Measurements from ENCODE around the gene NDUFA8. TPM values are rescaled to one million over a fixed set of nuclear protein-coding genes. Genes with fewer than 3 reads are reported as not detected.
A peak's percentile ranks its signal among the peaks of the same experiment; 100 is the strongest.

NDUFA8 gene
- total RNA-seq, 8 experiments from 2014 or later, result 40.9 to 119 (median 64.1) TPM

- Histone ChIP-seq H3K4me3 (no peak overlapping the region), H3K4me1 (replicated peaks in 1 of 2) (peaks cover 3 to 4% of the 10 kb centered on the region in 2 donors), H3K27ac (no peak overlapping the region)
- 49 to 86% (median 80%) methylated on average over 1 to 11 of the region's 12 CpGs; no CpG with 5 or more reads in 3 of the 10 experiments for WGBS, 10 experiments
- in situ Hi-C loops (cut with MboI; ENCODE audit: low pct_unique_long_range_greater_than_20kb in 2 of 9, low sequenced_read_pairs in 9 of 9, unreplicated experiment in 9 of 9), result loop anchor here in 5 of 9 experiments (25.0 kb wide), 3 partner anchors 247 to 697 kb away; partner anchors contain the start of genes OR1K1 (in 3 of the 5) and PTGS1 (in 1 of the 5)
- ATAC-seq (replicated peaks in 6 of 8), result no peak
Measured at GRCh38 chr9:122115176-122116035, 44.2 kb downstream of the NDUFA8 start.

DNA sequence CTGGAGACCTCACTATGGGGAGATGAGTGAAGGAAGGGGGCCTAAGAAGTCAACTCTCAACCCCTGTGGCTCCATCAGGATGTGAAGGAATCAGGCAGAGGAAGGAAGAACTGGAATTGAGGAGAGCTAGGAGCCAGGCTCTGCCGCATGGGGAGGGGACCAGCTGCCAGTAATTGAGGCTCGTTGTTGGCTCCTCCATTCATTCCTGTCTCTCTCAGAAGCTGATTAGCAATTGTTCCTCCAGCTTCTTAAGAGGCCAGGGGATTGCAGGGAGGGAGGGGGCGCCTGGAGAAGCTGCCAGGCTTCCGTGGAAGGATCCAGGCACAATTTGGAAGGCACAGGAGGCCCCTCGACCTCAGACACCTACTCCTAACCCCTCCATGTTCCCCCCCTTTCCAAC is 46.0 kb downstream of the NDUFA8 start:
- Histone ChIP-seq H3K4me3 (no peak overlapping the region), H3K27ac (no peak overlapping the region), H3K4me1 (replicated peaks in 1 of 2) (peaks cover 3 to 4% of the 10 kb centered on the region in 2 donors)
- ATAC-seq (replicated peaks in 6 of 8), result no peak
- 0 to 40% (median 23%) methylated on average over 1 to 4 of the region's 5 CpGs; no CpG with 5 or more reads in 4 of the 10 experiments for WGBS, 10 experiments
- in situ Hi-C loops (cut with MboI; ENCODE audit: low pct_unique_long_range_greater_than_20kb in 2 of 9, low sequenced_read_pairs in 9 of 9, unreplicated experiment in 9 of 9), result loop anchor here in 5 of 9 experiments (25.0 kb wide), 3 partner anchors 249 to 699 kb away; partner anchors contain the start of genes OR1K1 (in 3 of the 5) and PTGS1 (in 1 of the 5)

- H3K4me1 ChIP-seq (replicated peaks in 1 of 2), result peaks cover 13 to 15% of the 10 kb centered on the region in 2 donors
- 20 to 85% (median 77%) methylated on average over 1 to 5 of the region's 6 CpGs; no CpG with 5 or more reads in 6 of the 10 experiments for WGBS, 10 experiments
- no peak overlapping the region for H3K27ac ChIP-seq
- peak in 1 of 8 experiments; percentile 28 for ATAC-seq (replicated peaks in 6 of 8)
- H3K4me3 ChIP-seq, result no peak overlapping the region
- in situ Hi-C loops (cut with MboI; ENCODE audit: low pct_unique_long_range_greater_than_20kb in 2 of 9, low sequenced_read_pairs in 9 of 9, unreplicated experiment in 9 of 9), result loop anchor here in 5 of 9 experiments (25.0 kb wide), 3 partner anchors 250 to 700 kb away; partner anchors contain the start of genes OR1K1 (in 3 of the 5) and PTGS1 (in 1 of the 5)
Measured at GRCh38 chr9:122112238-122112637, 47.3 kb downstream of the NDUFA8 start.

DNA sequence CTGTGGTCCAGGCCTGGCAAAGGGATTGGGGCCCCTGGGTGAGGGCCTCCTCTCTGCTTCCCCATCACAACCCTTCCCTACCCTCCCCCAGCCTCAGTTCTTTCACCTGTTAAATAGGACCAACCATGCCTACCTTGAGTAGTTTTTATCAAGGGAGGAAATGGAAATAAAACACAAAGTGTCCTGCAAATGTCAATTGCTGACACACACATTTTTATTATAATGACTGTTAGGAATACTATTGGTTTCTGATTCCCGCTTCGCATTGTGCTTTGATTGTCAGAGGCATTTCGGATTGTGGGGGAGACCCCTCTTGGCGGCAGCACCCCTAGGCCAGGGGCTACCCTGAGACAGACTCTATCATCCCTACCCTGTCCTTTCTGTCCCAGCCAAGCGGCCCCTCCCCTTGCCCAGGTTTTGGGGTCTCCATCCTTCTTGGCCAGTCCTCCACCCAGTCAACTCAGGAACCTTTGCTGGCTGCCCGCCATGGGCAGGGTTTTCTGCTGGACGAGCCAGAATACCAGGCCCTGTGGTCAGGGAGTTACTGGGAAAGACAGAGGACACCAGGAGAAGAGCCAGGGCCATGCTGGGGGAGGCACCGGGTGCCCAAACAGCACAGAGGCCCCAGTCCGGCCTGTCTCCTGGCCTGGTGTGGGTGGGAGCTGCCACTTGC is 48.0 kb downstream of the NDUFA8 start:
- no peak overlapping the region for H3K27ac ChIP-seq
- no peak for ATAC-seq (replicated peaks in 6 of 8)
- WGBS, 10 experiments, result 60 to 100% (median 90%) methylated on average over 1 to 4 of the region's 9 CpGs; no CpG with 5 or more reads in 5 of the 10 experiments
- in situ Hi-C loops (cut with MboI; ENCODE audit: low pct_unique_long_range_greater_than_20kb in 2 of 9, low sequenced_read_pairs in 9 of 9, unreplicated experiment in 9 of 9), result loop anchor here in 5 of 9 experiments (25.0 kb wide), 3 partner anchors 251 to 701 kb away; partner anchors contain the start of genes OR1K1 (in 3 of the 5) and PTGS1 (in 1 of the 5)
- H3K4me1 ChIP-seq (replicated peaks in 1 of 2), result peaks cover 19 to 20% of the 10 kb centered on the region in 2 donors
- H3K4me3 ChIP-seq, result no peak overlapping the region

DNA sequence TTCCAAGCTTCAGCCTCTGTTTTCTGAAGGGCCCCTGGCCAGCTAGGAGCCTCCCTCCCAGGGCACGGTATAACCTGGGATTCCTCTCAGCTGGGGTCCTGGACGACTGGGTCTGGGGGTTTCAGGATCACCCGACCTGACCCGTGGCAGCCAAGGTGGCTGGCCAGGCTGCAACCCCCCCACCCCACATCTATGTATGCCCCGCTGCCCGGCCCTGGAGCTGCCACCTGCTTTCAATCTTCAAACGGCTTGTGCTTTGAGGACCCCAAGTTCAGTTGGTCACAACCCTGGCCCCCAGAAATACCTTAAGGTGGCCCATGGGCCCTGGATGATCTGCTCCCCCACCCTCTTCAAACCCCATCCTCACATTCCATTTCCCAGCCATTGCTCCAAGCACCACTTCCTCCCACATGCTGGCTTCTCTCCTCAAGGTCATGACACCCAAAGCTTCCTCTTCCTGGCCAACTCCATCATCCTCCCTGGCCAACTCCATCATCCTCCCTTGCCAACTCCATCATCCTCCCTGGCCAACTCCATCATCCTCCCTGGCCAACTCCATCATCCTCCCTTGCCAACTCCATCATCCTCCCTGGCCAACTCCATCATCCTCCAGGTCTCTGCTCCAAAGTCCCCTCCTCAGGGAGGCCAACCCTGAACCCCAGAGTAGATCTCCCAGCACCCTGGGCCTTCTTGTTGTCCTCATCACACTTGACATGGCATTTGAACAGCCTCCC is 49.3 kb downstream of the NDUFA8 start:
- 20 to 100% methylated on average over 1 of the region's 7 CpGs; no CpG with 5 or more reads in 8 of the 10 experiments for WGBS, 10 experiments
- Histone ChIP-seq H3K4me3 (no peak overlapping the region), H3K27ac (no peak overlapping the region), H3K4me1 (replicated peaks in 1 of 2) (peaks cover 16 to 20% of the 10 kb centered on the region in 2 donors)
- ATAC-seq (replicated peaks in 6 of 8), result no peak
- in situ Hi-C loops (cut with MboI; ENCODE audit: low pct_unique_long_range_greater_than_20kb in 2 of 9, low sequenced_read_pairs in 9 of 9, unreplicated experiment in 9 of 9), result loop anchor here in 5 of 9 experiments (25.0 kb wide), 3 partner anchors 252 to 702 kb away; partner anchors contain the start of genes OR1K1 (in 3 of the 5) and PTGS1 (in 1 of the 5)

GRCh38 chr9:122109035-122109813 is 50.4 kb downstream of the NDUFA8 start:
- ATAC-seq (replicated peaks in 6 of 8), result no peak
- in situ Hi-C loops (cut with MboI; ENCODE audit: low pct_unique_long_range_greater_than_20kb in 2 of 9, low sequenced_read_pairs in 9 of 9, unreplicated experiment in 9 of 9), result loop anchor here in 5 of 9 experiments (25.0 kb wide), 3 partner anchors 253 to 703 kb away; partner anchors contain the start of genes OR1K1 (in 3 of the 5) and PTGS1 (in 1 of the 5)
- Histone ChIP-seq H3K4me3 (no peak overlapping the region), H3K27ac (no peak overlapping the region), H3K4me1 (replicated peaks in 1 of 2) (peaks cover 16 to 20% of the 10 kb centered on the region in 2 donors)
- WGBS, 10 experiments, result 70% methylated on average over 2 of the region's 3 CpGs; no CpG with 5 or more reads in 9 of the 10 experiments

DNA sequence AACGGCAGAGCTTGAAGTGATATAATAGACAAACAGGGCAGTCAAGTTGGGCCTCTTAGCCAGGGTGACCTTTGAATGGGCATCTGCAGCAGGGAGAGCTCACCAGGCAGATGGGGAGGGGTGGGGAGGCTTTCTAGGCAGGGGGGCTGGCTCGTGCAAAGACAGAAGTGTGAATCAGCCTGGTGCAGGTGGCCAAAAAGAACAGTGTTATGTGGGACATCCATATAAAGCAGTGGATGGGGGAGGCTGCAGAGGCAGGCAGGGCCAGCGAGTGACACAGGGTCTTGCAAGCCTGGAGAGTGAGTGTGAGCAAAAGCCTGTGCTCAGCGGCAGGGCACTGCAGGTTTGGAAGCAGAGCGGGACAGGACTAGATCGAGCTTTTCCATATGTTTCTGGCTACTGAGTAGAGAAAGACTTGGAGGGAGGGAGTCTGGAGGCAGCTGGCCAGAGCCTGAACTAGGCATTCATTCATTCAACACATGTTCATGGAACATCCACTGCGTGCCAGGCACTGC is 52.2 kb downstream of the NDUFA8 start:
- no peak overlapping the region for H3K4me3 ChIP-seq
- H3K4me1 ChIP-seq (replicated peaks in 1 of 2), result peaks cover 16% of the 10 kb centered on the region in 2 donors
- WGBS, 10 experiments, result 0 to 83% (median 10%) methylated on average over 1 to 2 of the region's 7 CpGs; no CpG with 5 or more reads in 7 of the 10 experiments
- in situ Hi-C loops (cut with MboI; ENCODE audit: low pct_unique_long_range_greater_than_20kb in 2 of 9, low sequenced_read_pairs in 9 of 9, unreplicated experiment in 9 of 9), result loop anchor here in 5 of 9 experiments (25.0 kb wide), 3 partner anchors 255 to 705 kb away; partner anchors contain the start of genes OR1K1 (in 3 of the 5) and PTGS1 (in 1 of the 5)
- H3K27ac ChIP-seq, result no peak overlapping the region
- ATAC-seq (replicated peaks in 6 of 8), result peak in 5 of 8 experiments; percentile 85 to 90 (median 87)

DNA sequence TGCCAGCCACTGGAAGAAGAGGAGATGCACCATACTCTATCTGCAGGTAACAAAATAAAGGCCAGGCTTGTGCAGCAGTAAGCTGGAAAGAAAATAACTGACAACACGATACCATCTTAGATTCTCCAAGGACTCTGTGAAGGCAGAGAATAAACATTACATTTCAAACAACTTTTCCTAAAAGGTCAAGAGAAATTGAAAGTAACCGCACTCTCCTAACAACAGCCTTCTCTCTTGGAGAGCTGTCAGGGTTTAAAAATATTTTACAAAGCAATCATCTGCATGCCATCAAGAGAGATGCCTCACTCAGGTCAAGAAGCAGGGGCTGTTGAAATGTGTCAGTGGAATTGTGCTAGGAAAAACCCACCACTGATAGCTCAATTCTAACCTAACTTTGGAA is 53.0 kb downstream of the NDUFA8 start:
- no peak for ATAC-seq (replicated peaks in 6 of 8)
- in situ Hi-C loops (cut with MboI; ENCODE audit: low pct_unique_long_range_greater_than_20kb in 2 of 9, low sequenced_read_pairs in 9 of 9, unreplicated experiment in 9 of 9), result loop anchor here in 5 of 9 experiments (25.0 kb wide), 3 partner anchors 256 to 706 kb away; partner anchors contain the start of genes OR1K1 (in 3 of the 5) and PTGS1 (in 1 of the 5)
- Histone ChIP-seq H3K27ac (no peak overlapping the region), H3K4me1 (replicated peaks in 1 of 2) (peaks cover 16% of the 10 kb centered on the region in 2 donors), H3K4me3 (no peak overlapping the region)
- 38 to 100% (median 100%) methylated on average over 1 to 2 of the region's 2 CpGs for WGBS, 10 experiments

GRCh38 chr9:122103985-122104384 is 55.6 kb downstream of the NDUFA8 start:
- whole genome bisulfite sequencing, 10 experiments, result 83 to 100% (median 100%) methylated on average over 1 of the region's 1 CpG

GRCh38 chr9:122102156-122102555 is 57.4 kb downstream of the NDUFA8 start:
- in situ Hi-C loops (cut with MboI; ENCODE audit: low pct_unique_long_range_greater_than_20kb in 2 of 9, low sequenced_read_pairs in 9 of 9, unreplicated experiment in 9 of 9), result loop anchor here in 5 of 9 experiments (25.0 kb wide), 3 partner anchors 260 to 710 kb away; partner anchors contain the start of genes OR1K1 (in 3 of the 5) and PTGS1 (in 1 of the 5)
- peaks cover 7 to 9% of the 10 kb centered on the region in 2 donors for H3K4me1 ChIP-seq (replicated peaks in 1 of 2)
- ATAC-seq (replicated peaks in 6 of 8), result no peak
- 20 to 100% (median 90%) methylated on average over 1 to 2 of the region's 2 CpGs; no CpG with 5 or more reads in 4 of the 10 experiments for WGBS, 10 experiments
- H3K27ac ChIP-seq, result no peak overlapping the region
- H3K4me3 ChIP-seq, result no peak overlapping the region

More at GRCh38 chr9:122103985-122104384, 55.6 kb downstream of the NDUFA8 start:
- H3K4me3 ChIP-seq, result no peak overlapping the region
- ATAC-seq (replicated peaks in 6 of 8), result no peak
- H3K27ac ChIP-seq, result no peak overlapping the region
- in situ Hi-C loops (cut with MboI; ENCODE audit: low pct_unique_long_range_greater_than_20kb in 2 of 9, low sequenced_read_pairs in 9 of 9, unreplicated experiment in 9 of 9), result loop anchor here in 5 of 9 experiments (25.0 kb wide), 3 partner anchors 258 to 708 kb away; partner anchors contain the start of genes OR1K1 (in 3 of the 5) and PTGS1 (in 1 of the 5)
- H3K4me1 ChIP-seq (replicated peaks in 1 of 2), result peaks cover 16% of the 10 kb centered on the region in 2 donors

- WGBS, 10 experiments, result 20 to 100% (median 83%) methylated on average over 1 to 6 of the region's 7 CpGs; no CpG with 5 or more reads in 4 of the 10 experiments
- ATAC-seq (replicated peaks in 6 of 8), result no peak
- in situ Hi-C loops (cut with MboI; ENCODE audit: low pct_unique_long_range_greater_than_20kb in 2 of 9, low sequenced_read_pairs in 9 of 9, unreplicated experiment in 9 of 9), result loop anchor here in 5 of 9 experiments (25.0 kb wide), 3 partner anchors 262 to 712 kb away; partner anchors contain the start of genes OR1K1 (in 3 of the 5) and PTGS1 (in 1 of the 5)
- Histone ChIP-seq H3K4me3 (no peak overlapping the region), H3K4me1 (replicated peaks in 1 of 2) (peaks cover 2 to 5% of the 10 kb centered on the region in 2 donors), H3K27ac (no peak overlapping the region)
Measured at GRCh38 chr9:122100756-122101155, 58.8 kb downstream of the NDUFA8 start.

All from motor neuron (in vitro differentiated cells).